Measurements from ENCODE around the gene EMC9.

GRCh38 chr14:24127673-24128072, 13.7 kb downstream of the EMC9 start:
- TF ChIP-seq CTCF (conservative IDR thresholded peaks at IDR 0.05; ENCODE audit: low read length) (no peak), EZH2phosphoT487 (IDR thresholded peaks at IDR 0.05; ENCODE audit: borderline replicate concordance) (no peak)
